Astrocyte of the spinal cord (primary cell): ENCODE measurements around the gene RCVRN.

ENCODE experiments used
- DNase-seq: peaks from one replicate; pipeline ENCODE4 v3.0.0; 2011; ENCODE audit warnings: low read depth, low spot score
- H3K4me3 ChIP-seq: 2 replicates; pipeline ENCODE4 v1.5.1; 2011; ENCODE audit warnings: low read depth, mild to moderate bottlenecking, low read length, moderate library complexity
- in situ Hi-C: cut with HindIII; loops from 2 replicates; pipeline ENCODE4 v1.10.0; 2017; ENCODE audit warnings: low sequenced_read_pairs
- TF ChIP-seq, protein P1 (sequence below): IDR thresholded peaks from 2 replicates; pipeline ENCODE4 v1.5.1; 2012; ENCODE audit warnings: low read depth, mild to moderate bottlenecking, low read length, inconsistent platforms

Gene RCVRN

DNA sequence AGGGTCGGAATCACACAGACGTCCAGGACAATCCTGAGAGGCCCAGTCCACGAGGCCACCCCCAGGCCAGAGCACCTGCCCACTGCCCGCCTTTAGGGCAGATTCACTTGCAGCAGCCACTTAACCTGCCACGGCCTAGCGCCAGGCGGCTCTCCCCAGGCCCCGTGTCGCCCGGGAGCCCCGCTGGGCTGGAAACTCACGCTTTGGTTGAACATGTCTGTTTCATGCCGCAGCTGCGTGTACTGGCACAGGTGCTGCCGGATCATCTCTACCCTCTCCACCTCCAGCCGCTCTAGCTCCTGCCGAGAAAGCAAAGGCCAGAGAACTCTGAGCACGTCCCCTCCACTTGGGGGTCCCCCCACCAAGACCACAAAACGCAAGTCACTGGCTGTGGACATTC, 12.7 kb upstream of the RCVRN start:
- DNase-seq: no peak
- TF ChIP-seq, protein P1, sequence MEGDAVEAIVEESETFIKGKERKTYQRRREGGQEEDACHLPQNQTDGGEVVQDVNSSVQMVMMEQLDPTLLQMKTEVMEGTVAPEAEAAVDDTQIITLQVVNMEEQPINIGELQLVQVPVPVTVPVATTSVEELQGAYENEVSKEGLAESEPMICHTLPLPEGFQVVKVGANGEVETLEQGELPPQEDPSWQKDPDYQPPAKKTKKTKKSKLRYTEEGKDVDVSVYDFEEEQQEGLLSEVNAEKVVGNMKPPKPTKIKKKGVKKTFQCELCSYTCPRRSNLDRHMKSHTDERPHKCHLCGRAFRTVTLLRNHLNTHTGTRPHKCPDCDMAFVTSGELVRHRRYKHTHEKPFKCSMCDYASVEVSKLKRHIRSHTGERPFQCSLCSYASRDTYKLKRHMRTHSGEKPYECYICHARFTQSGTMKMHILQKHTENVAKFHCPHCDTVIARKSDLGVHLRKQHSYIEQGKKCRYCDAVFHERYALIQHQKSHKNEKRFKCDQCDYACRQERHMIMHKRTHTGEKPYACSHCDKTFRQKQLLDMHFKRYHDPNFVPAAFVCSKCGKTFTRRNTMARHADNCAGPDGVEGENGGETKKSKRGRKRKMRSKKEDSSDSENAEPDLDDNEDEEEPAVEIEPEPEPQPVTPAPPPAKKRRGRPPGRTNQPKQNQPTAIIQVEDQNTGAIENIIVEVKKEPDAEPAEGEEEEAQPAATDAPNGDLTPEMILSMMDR: no peak

DNA sequence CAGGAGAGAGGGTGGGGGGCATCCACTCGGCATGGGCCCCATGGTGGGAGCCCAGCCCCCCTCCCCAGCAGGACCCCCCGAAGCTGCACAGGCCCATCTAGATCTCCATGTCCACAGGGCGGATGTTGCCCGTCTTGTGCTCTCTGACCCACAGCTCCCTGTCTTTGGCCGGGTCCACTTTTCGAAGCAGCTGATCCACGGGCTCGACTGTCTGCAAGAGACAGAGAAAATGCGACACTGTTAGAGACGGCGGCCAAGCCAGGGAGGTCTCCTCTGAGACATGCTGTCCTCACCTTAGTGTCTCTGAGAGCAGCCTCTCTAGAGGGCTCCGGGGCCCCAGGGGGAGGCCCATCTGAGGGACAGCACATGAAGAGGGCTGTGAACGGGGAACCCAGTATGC, 12.1 kb upstream of the RCVRN start:
- in situ Hi-C loops: no loop called here

More for the DNA sequence above, 12.7 kb upstream of the RCVRN start:
- no peak overlapping the region for H3K4me3 ChIP-seq
- in situ Hi-C loops: no loop called here

DNA sequence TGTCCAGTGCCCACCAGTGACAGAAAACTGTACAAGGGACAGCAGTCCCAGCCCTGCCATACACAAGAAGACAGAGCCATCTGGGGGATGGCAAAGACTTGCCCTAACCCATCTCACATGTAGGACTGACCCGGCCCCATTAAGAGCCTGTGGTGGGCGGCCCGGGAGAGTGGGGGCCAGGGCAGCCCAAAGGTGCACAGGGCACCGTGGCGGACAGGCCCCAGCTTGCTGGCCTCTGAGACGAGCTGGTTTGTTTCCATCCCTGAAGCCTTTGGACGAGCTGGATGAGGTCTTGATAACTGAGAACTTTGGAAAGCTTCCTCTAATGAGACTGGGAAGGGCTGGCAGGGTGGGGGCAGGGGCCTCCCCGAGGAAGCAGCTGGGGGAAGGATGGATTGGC, 11.0 kb upstream of the RCVRN start:
- no peak overlapping the region for H3K4me3 ChIP-seq
- TF ChIP-seq, protein P1: no peak
- in situ Hi-C loops: no loop called here
- DNase-seq: no peak

More for the DNA sequence above, 12.1 kb upstream of the RCVRN start:
- H3K4me3 ChIP-seq: no peak overlapping the region
- TF ChIP-seq, protein P1: no peak
- DNase-seq: no peak

DNA sequence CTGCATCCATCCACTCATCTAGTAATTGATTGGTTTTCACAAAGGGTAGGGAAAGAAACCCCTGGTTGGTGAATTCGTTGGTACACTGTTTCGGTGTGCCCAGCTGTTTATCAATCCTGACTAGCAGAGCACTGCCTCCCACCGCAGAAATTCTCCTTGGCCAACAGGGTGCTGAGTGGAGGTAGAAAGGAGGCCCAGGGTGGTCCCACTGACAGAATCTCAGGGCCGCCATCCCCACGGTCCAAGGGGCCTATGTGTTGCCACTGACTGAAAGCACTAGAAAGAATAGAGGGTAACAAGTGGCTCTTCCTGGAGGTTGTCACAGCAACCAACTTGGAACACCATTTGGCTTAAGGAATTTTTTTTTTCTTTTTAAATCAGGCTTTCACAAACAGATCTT, 8.4 kb upstream of the RCVRN start:
- DNase-seq: no peak
- in situ Hi-C loops: no loop called here
- TF ChIP-seq, protein P1: no peak
- H3K4me3 ChIP-seq: no peak overlapping the region

DNA sequence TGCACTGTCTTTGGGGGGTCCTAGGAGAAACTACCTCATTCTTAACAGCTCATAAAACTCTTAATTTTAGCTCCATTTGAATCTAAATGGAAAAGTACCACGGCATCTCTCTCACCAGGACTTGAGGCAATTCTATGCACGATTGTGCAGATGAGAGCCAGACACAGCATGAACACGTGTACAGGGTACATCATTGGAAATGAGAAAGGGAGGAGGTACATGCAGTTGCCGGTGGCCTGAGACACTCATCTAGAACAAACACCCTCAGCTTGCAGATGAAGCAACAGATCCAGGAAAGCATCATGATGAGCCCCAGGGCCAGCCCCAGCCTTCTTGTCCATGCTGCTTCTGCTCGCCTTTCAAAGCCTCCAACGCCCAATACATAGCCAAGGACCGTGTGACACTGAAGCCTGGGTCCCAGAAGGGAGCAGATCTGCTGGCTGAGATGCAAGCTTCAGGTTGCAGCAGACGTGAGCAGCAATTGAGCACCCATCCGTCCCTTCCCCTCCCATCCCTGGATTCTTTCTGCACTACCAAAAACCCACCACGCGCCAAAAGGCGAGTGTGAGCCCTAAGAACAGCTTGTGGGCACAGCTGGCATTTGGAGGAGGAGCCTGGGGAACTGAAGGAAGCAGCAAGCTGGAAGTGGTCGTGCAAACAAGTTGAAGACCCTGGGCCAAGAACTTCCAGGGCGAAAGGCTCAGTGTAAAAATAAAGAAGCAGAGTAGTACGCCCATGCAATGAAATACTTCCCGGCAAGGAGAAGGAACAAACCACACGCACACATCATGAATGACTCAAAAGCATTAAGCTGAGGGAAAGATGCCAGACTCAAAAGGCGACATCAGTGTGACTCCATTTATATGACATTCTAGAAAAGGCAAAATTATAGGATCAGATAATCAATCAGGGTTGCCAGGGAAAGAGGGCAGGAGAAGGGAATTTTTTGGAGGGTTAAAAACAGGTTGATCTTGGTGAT, 7.3 kb upstream of the RCVRN start:
- H3K4me3 ChIP-seq: no peak overlapping the region
- no peak for DNase-seq
- TF ChIP-seq, protein P1: no peak
- in situ Hi-C loops: no loop called here

DNA sequence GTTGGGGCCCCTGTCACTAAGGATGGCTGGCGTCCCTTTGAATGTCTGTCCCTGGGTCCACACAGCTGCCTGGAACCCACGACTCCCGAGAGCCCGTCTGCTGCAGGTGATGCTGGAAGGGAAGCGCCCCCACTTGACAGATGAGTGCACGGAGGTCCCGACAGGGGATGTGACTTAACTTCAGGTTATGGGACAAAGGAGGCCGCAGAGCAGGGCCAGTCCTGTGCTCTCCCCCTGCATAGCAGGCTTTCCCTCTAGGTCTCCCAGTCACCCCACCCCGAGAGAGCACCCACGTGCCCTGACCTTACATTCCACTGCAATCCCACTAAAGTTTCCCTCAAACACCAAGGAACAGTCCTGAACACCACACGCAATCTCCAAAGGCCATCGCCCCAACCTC, 6.0 kb upstream of the RCVRN start:
- DNase-seq: no peak
- H3K4me3 ChIP-seq: no peak overlapping the region
- TF ChIP-seq, protein P1: no peak
- in situ Hi-C loops: no loop called here
